Measurements from ENCODE around the gene ITGB1BP2. TPM values are rescaled to one million over a fixed set of nuclear protein-coding genes. Genes with fewer than 3 reads are reported as not detected.
"Not testable (repeated sequence)": the region's sequence is repeated elsewhere in the genome, so short reads cannot be mapped to it uniquely, and the experiment has no call there.

The ITGB1BP2 gene
- total RNA-seq, 1 experiment from 2014 or later, result 1.4 TPM

DNA sequence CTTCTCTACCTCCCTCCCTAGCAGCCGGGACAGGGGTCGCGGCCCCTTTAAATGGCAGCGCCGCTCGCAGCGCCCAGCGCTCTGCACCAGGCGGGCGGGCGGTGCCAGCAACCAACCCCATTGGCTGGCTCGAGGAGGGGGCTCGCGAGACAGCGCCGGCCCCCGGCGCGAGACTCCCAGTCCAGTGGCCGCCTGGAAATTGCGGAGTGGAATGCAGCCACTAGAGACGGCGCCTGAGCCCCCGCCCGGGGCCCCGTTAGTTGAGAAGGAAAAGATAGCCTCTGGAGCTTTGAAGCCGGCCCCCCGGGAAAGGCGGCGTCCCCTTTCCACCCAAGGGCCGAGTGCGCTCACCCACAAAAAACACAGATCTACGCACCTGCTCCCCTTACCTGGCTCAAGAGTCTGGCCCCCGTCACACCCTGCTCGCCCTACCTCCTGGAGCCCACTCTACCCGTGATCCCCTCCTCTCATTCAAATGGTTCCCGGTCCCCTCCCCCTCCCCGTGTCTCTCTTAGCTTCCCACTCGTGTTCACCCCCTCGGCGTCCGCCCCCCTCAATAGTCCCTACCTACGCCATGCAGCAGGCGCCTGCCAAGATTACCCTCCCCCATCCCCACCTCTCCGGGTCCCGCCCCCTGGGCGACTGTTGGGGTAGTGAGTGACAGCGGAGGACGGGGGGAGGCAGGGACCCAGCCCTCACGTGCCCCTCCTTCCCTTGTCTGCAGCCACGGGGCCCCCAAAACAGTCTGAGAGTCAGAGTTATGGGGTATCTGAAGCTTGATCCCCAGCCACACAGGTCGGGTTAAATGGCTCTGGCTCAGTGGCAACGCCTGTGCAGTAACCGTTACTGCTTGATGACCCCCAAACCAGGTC is 47.2 kb upstream of the ITGB1BP2 start, which contains the start of gene ZMYM3:
Gene ZMYM3, minus strand, starts transcription at position 49 of the 872 bp plus-strand sequence. CDS start 885 bp downstream, outside the sequence.
- Mint-ChIP-seq H3K9me3 (ENCODE audit: unreplicated experiment) (no peaks in the 10 kb centered on the region), H3K36me3 (ENCODE audit: insufficient read depth, unreplicated experiment) (peaks cover 11% of the 10 kb centered on the region), H3K4me3 (ENCODE audit: unreplicated experiment) (peak within 1 kb of the TSS; percentile 92), H3K27me3 (ENCODE audit: insufficient read depth, unreplicated experiment) (peaks cover 10% of the 10 kb centered on the region), H3K27ac (ENCODE audit: low read depth, unreplicated experiment) (peak within 1 kb of the TSS; percentile 82), H3K4me1 (ENCODE audit: insufficient read depth, unreplicated experiment) (peaks cover 8% of the 10 kb centered on the region)
- BruUV-seq (replicated peaks), result no TSS peak
- TF ChIP-seq, protein P1, sequence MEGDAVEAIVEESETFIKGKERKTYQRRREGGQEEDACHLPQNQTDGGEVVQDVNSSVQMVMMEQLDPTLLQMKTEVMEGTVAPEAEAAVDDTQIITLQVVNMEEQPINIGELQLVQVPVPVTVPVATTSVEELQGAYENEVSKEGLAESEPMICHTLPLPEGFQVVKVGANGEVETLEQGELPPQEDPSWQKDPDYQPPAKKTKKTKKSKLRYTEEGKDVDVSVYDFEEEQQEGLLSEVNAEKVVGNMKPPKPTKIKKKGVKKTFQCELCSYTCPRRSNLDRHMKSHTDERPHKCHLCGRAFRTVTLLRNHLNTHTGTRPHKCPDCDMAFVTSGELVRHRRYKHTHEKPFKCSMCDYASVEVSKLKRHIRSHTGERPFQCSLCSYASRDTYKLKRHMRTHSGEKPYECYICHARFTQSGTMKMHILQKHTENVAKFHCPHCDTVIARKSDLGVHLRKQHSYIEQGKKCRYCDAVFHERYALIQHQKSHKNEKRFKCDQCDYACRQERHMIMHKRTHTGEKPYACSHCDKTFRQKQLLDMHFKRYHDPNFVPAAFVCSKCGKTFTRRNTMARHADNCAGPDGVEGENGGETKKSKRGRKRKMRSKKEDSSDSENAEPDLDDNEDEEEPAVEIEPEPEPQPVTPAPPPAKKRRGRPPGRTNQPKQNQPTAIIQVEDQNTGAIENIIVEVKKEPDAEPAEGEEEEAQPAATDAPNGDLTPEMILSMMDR (IDR thresholded peaks at IDR 0.05; ENCODE audit: unreplicated experiment), result no peak
- POLR2A ChIA-PET, result interaction anchor here (0.7 to 3.8 kb wide), 6 partner anchors 27 to 144 kb away, joined by 3 to 64 read pairs (median 12); partner anchors contain the start of genes NONO and TAF1
- peak; percentile 83 for DNase-seq (ENCODE audit: unreplicated experiment)
- CTCF ChIA-PET, result interaction anchor here (0.5 to 1.4 kb wide), 7 partner anchors 29 to 1373 kb away, joined by 3 to 6 read pairs (median 3); partner anchors contain the start of gene NONO
- intact Hi-C loops (cut with micrococcal nuclease), result loop anchor here (5.0 kb wide), 1 partner anchor 113 kb away; the partner anchor contains the start of gene TAF1

DNA sequence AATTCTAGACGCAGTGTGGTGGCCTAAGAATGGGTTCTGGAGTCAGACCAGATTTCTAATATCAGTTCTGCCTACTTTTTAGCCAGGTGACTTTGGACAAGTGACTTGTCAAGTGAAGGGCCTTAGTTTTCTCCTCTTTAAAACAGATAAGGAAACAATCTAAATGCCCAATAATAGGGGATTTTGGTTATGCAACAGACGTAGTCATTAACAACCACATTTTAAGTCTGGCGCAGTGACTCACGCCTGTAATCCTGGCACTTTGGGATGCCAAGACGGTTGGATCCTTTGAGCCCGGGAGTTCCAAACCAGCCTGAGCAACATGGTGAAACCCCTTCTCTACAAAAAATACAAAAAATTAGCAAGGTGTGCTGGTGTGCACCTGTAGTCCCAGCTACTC is 45.5 kb upstream of the ITGB1BP2 start:
- Mint-ChIP-seq H3K4me3 (ENCODE audit: unreplicated experiment) (no peak overlapping the region), H3K27me3 (ENCODE audit: insufficient read depth, unreplicated experiment) (peaks cover 5% of the 10 kb centered on the region)
- POLR2A ChIA-PET, result interaction anchor here (0.7 to 3.8 kb wide), 2 partner anchors 109 to 276 kb away, joined by 3 to 23 read pairs; partner anchors contain the start of gene TAF1

DNA sequence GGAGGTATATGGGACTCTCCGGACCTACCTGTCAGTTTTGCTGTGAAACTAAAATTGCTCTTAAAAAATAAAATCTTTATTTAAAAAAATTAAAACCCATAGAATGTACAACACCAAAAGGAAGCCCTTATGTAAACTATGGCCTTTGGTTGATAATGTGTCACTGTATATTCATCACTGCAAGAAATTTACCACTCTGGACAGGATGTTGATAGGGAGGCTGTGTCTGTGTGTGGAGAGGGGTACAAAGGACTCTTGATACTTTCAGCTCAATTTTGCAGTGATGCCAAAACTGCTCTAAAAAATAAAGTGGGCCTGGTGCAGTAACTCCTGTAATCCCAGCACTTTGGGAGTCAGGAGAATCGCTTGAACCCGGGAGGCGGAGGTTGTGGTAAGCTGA is 44.7 kb upstream of the ITGB1BP2 start:
- Mint-ChIP-seq H3K9me3 (ENCODE audit: unreplicated experiment) (no peaks in the 10 kb centered on the region), H3K4me1 (ENCODE audit: insufficient read depth, unreplicated experiment) (peaks cover 8% of the 10 kb centered on the region), H3K27me3 (ENCODE audit: insufficient read depth, unreplicated experiment) (no peaks in the 10 kb centered on the region), H3K36me3 (ENCODE audit: insufficient read depth, unreplicated experiment) (no peaks in the 10 kb centered on the region), H3K4me3 (ENCODE audit: unreplicated experiment) (no peak overlapping the region), H3K27ac (ENCODE audit: low read depth, unreplicated experiment) (no peak overlapping the region)
- DNase-seq (ENCODE audit: unreplicated experiment), result no peak
- ChIA-PET POLR2A (interaction anchor here (0.7 to 3.8 kb wide), 2 partner anchors 26 to 109 kb away, joined by 3 to 23 read pairs; partner anchors contain the start of genes NONO and TAF1), CTCF (interaction anchor here (0.6 kb wide), 1 partner anchor 306 kb away, joined by 3 read pairs; no protein-coding TSS in a partner anchor)
- BruUV-seq (replicated peaks), result no TSS peak
- TF ChIP-seq, protein P1 (IDR thresholded peaks at IDR 0.05; ENCODE audit: unreplicated experiment), result no peak
- intact Hi-C loops (cut with micrococcal nuclease), result no loop called here

More for the DNA sequence above, 45.5 kb upstream of the ITGB1BP2 start:
- H3K27ac Mint-ChIP-seq (ENCODE audit: low read depth, unreplicated experiment), result no peak overlapping the region
- peak; percentile 41 for DNase-seq (ENCODE audit: unreplicated experiment)
- no TSS peak for BruUV-seq (replicated peaks)
- intact Hi-C loops (cut with micrococcal nuclease), result no loop called here
- H3K4me1 Mint-ChIP-seq (ENCODE audit: insufficient read depth, unreplicated experiment), result peaks cover 8% of the 10 kb centered on the region
- CTCF ChIA-PET, result interaction anchor here (0.9 kb wide), 1 partner anchor 80 kb away, joined by 5 read pairs; no protein-coding TSS in a partner anchor
- TF ChIP-seq, protein P1 (IDR thresholded peaks at IDR 0.05; ENCODE audit: unreplicated experiment), result no peak
- H3K36me3 Mint-ChIP-seq (ENCODE audit: insufficient read depth, unreplicated experiment), result peaks cover 3% of the 10 kb centered on the region
- H3K9me3 Mint-ChIP-seq (ENCODE audit: unreplicated experiment), result no peaks in the 10 kb centered on the region

DNA sequence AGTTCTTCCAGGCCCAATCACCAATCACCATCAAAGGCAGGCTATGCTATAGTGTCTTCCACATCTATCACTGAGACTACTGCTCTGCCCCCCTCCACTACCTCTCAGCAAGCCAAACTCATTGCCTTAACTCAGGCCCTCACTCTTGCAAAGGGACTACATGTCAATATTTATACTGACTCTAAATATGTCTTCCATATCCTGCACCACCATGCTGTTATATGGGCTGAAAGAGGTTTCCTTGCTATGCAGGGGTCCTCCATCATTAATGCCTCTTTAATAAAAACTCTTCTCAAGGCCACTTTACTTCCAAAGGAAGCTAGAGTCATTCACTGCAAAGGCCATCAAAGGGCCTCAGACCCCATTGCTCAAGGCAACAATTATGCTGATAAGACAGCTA is 32.9 kb upstream of the ITGB1BP2 start:
- DNase-seq (ENCODE audit: unreplicated experiment); H3K27ac Mint-ChIP-seq (ENCODE audit: low read depth, unreplicated experiment); H3K9me3 Mint-ChIP-seq (ENCODE audit: unreplicated experiment); CTCF ChIA-PET; intact Hi-C loops (cut with micrococcal nuclease); H3K36me3 Mint-ChIP-seq (ENCODE audit: insufficient read depth, unreplicated experiment); H3K4me1 Mint-ChIP-seq (ENCODE audit: insufficient read depth, unreplicated experiment); BruUV-seq (replicated peaks); H3K4me3 Mint-ChIP-seq (ENCODE audit: unreplicated experiment); POLR2A ChIA-PET; H3K27me3 Mint-ChIP-seq (ENCODE audit: insufficient read depth, unreplicated experiment): not testable (repeated sequence)
